Stimulated activated CD4-positive, alpha-beta T cell treated with anti-CD3 and anti-CD28 coated beads, Interleukin-1b, Interleukin-23, amount 100 ng/mL, for 4 hours (primary cell): ENCODE results near the gene TOX3.

Experiments
- DNase-seq, 2 donors: peaks; one replicate each; pipeline ENCODE4 v3.0.0-alpha.2; 2020; ENCODE audit warnings: low read depth in 2 of 2

TOX3 gene

DNA sequence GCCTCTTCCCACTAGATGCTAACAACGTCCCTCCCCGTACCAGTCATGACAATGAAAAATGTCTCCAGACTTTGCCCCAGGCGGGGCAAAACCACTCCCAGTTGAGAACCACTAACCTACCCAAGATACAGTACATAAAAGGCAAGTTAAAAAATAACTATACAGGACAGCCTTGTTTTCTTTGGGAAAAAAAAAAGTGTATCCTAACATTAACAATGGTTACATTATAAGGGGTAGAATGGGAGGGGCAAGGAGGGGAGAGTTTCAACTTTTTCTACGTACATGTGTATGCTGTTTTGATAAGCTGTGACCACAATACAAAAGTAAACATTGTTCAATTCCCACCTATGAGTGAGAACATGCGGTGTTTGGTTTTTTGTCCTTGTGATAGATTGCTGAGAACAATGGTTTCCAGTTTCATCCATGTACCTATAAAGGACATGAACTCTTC is 94.9 kb downstream of the TOX3 start:
- no peak for DNase-seq

GRCh38 chr16:52450916-52451315 is 96.0 kb downstream of the TOX3 start:
- no peak for DNase-seq

- no peak for DNase-seq
Measured at GRCh38 chr16:52450241-52450640, 96.7 kb downstream of the TOX3 start.

DNA sequence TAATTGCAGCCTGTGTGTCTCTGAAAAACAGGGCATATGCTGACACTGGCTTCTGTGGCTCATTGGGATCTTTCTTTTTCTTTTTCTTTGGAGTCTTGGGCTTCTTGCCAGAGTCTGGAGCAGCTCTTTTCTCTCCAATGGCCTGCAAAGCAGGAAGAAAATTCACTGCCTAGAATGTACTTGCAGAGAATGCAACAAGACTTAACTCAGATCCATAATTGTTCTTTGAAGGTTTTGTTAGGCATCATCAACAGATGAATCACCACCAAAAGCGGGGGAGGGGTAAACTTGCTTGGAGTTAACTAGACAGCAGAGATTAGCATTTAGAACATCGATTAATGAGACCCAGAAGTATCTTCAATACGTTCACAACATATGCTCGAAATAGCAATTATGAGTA is 100.9 kb downstream of the TOX3 start:
- DNase-seq: no peak

DNA sequence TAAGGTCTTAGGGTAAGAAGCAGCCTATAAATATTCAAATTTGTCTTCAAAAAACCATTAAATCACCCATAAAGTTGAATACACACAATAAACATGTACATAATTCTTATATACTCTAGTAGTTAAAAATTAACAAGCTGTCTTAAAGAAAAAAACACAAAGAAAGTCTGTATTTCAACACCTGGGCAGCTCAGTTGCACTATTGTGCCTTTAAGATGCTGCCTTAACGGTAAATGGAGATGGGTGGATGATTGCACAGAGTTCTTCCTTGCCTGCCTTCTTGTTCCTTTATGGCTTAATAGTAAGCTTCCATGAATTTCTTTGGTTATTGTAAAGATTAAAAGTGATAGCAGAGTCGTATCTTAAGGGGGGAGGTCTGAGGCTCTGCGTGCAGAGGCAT is 105.1 kb downstream of the TOX3 start:
- no peak for DNase-seq

- no peak for DNase-seq
Measured at GRCh38 chr16:52440248-52440647, 106.7 kb downstream of the TOX3 start.

DNA sequence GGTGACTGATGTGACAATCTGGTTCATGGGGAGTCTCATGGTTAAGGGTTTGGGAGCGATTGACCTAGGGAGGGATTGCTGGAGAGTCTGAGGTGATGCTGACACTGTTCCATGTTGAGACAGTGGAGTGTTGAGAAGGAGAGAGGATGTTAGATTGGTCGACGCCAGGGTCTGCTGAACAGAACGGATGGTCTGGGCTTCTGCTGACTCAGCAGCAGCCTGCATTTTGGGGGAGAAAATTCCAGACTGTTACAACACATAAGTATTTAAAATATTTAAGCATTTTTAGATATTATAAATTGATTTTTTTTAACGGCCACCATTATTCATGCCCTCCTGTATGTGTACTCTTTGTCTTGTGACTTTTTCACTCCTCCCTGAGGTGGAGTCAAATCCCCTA is 107.2 kb downstream of the TOX3 start:
- no peak for DNase-seq

DNA sequence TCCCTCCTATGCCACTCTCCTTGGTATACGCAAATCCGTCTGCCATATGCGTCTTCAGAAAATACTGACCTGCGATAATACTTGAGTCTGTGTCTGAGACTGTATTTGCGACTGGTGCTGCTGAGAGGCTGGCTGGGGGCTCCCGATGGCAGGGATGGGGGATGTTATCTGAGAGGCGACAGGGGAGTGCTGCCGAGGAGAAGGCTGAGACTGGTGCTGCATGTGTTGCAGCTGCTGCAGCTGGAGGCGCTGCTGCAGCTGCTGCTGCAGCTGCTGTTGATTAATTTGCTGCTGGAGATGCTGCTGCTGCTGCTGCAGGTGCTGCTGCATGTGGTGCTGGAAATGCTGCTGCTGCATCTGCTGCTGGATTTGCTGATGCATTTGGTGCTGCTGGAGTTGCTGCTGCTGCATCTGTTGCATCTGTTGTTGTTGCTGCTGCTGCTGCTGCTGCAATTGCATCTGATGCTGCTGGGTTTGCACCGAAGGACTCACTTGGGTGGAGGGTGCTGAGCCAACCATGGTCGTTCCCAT is 107.7 kb downstream of the TOX3 start:
- no peak for DNase-seq

- no peak for DNase-seq
Measured at GRCh38 chr16:52437277-52437670, 109.7 kb downstream of the TOX3 start.

GRCh38 chr16:52436339-52437276 is 110.3 kb downstream of the TOX3 start:
- no peak for DNase-seq

DNA sequence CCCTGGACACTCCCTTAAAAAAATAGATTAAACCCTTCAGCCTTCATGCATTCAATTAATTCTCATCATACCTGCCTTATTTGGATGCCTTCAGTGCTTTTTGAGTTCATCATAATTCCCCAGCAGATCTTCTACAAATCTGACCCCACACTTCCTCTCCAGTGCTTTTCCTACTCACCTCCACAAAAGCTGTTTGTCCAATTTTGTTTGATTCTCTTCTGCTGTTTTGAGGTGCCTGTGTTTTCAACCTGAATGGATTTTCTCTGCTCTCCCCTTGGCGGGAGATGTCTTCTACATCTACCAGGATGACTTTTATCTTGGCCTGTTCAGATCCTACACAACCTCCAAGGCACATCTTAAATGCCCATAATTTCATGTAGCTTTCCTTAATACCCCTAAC is 112.7 kb downstream of the TOX3 start:
- no peak for DNase-seq

DNA sequence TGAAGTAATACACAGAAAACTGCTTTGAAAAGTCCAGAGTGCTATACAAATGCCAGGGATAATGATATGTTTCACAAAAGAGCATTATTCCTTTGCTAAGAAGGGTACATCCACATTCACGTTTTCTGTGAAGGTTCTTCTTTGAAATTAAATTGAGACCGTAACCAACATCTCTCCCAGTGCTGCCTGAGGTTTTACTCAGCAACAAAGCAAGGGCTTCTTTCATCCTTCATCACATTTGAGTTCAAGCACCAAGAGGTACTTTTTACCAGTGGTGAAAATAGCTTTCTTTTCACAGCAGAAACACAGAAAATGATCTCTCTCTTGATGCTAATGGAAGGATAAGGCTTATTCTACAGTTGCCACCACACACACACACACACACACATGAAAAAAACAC is 113.3 kb downstream of the TOX3 start:
- DNase-seq: no peak

GRCh38 chr16:52424591-52424990 is 122.4 kb downstream of the TOX3 start:
- no peak for DNase-seq

GRCh38 chr16:52422307-52422706 is 124.6 kb downstream of the TOX3 start:
- no peak for DNase-seq

GRCh38 chr16:52418201-52418600 is 128.7 kb downstream of the TOX3 start:
- DNase-seq: no peak

DNA sequence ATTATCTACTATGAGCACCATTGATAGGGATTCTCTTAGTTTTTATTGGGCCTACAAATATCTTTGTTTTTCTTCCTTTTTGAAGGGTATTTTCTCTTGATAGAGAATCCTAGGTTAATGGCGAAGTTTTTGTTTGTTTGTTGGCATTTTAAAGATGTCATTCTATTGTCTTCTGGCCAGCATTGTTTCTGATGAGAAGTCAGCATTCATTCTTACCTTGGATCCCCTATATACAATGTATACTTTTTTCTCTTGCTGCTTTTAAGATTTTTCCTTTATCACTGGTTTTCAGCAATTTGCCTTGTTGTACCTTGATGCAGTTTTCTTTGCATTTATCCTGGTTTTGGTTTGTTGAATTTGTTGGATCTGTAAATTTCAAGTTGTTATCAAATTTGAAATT is 130.1 kb downstream of the TOX3 start:
- DNase-seq: no peak

- no peak for DNase-seq
Measured at GRCh38 chr16:52411011-52411410, 135.9 kb downstream of the TOX3 start.

GRCh38 chr16:52408191-52408845 is 138.6 kb downstream of the TOX3 start:
- DNase-seq: no peak

GRCh38 chr16:52407778-52408177 is 139.2 kb downstream of the TOX3 start:
- no peak for DNase-seq

- no peak for DNase-seq
Measured at GRCh38 chr16:52405441-52405840, 141.5 kb downstream of the TOX3 start.

DNA sequence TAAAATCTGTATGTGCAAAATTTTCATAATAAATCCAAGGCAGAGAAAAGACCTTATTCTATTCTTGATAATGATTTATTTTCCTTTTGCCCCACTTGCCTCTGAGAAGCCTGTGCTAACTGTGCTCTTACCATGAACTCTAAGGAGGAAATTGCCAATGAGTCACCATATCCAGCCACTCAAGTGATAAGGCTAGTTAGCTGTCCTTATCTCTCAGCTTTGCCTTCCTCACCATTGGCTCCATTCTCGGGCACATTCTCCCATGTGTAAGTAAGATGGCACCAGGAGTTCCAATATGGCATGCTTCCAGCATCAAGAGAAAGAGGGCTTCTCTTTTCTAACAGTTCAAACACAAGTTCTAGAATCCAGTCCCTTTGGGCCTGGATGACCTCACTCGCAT is 142.4 kb downstream of the TOX3 start:
- DNase-seq: no peak

- no peak for DNase-seq
Measured at GRCh38 chr16:52399116-52399515, 147.8 kb downstream of the TOX3 start.

- no peak for DNase-seq
Measured at GRCh38 chr16:52398491-52398960, 148.4 kb downstream of the TOX3 start.
